Neural crest cell (in vitro differentiated cells): ENCODE measurements around the gene ISL1. TPM values are rescaled to one million over a fixed set of nuclear protein-coding genes. Genes with fewer than 3 reads are reported as not detected.

Source experiments
- DNase-seq: peaks from one replicate; pipeline ENCODE4 v3.0.0; 2021; ENCODE audit warnings: low read depth, mixed read lengths, low spot score
- H3K27ac Mint-ChIP-seq: one replicate; pipeline ENCODE4 v1.8.0; 2021; ENCODE audit warnings: mild to moderate bottlenecking, mixed read lengths; ENCODE audit not compliant: unreplicated experiment
- H3K27me3 Mint-ChIP-seq: 2 replicates; pipeline ENCODE4 v1.8.0; 2021; ENCODE audit warnings: low read depth, mild to moderate bottlenecking, mixed read lengths
- H3K36me3 Mint-ChIP-seq: 2 replicates; pipeline ENCODE4 v1.8.0; 2021; ENCODE audit warnings: low read depth, mild to moderate bottlenecking, mixed read lengths
- H3K4me1 Mint-ChIP-seq: 2 replicates; pipeline ENCODE4 v1.8.0; 2021; ENCODE audit warnings: mixed read lengths
- H3K4me3 Mint-ChIP-seq: one replicate; pipeline ENCODE4 v1.8.0; 2021; ENCODE audit warnings: mild to moderate bottlenecking, mixed read lengths
- H3K9me3 Mint-ChIP-seq: 2 replicates; pipeline ENCODE4 v1.8.0; 2021; ENCODE audit warnings: mixed read lengths
- CTCF ChIP-seq: fragments of 200-600 bp; sonication (generic); conservative IDR thresholded peaks from 2 replicates; pipeline ENCODE4 v1.5.0; 2021; ENCODE audit warnings: antibody characterized with exemption, mild to moderate bottlenecking
- total RNA-seq: library from RNA; stranded (reverse); gene quantifications from 2 replicates; pipeline ENCODE4 v1.2.1, GENCODE V29; 2021

ISL1 gene
- total RNA-seq, 1 donor from 2014 or later, result 9.4 TPM

- Mint-ChIP-seq H3K4me1 (peaks cover 24% of the 10 kb centered on the region), H3K36me3 (no peaks in the 10 kb centered on the region), H3K9me3 (no peaks in the 10 kb centered on the region), H3K4me3 (peak overlapping the region; percentile 18), H3K27me3 (peaks cover 97% of the 10 kb centered on the region), H3K27ac (no peak overlapping the region)
- no peak for TF ChIP-seq CTCF
- no peak for DNase-seq
Observed at GRCh38 chr5:51378061-51378409, 5.2 kb upstream of the ISL1 start.

- H3K4me3 Mint-ChIP-seq, result peak overlapping the region; percentile 18
- no peak overlapping the region for H3K27ac Mint-ChIP-seq
- H3K27me3 Mint-ChIP-seq, result peaks cover 97% of the 10 kb centered on the region
Observed at GRCh38 chr5:51378448-51379330, 4.6 kb upstream of the ISL1 start.

GRCh38 chr5:51379331-51379700 is 3.9 kb upstream of the ISL1 start:
- peaks cover 97% of the 10 kb centered on the region for H3K27me3 Mint-ChIP-seq
- H3K4me3 Mint-ChIP-seq, result peak overlapping the region; percentile 18
- no peak overlapping the region for H3K27ac Mint-ChIP-seq
- no peak for DNase-seq
- no peak for TF ChIP-seq CTCF
- H3K9me3 Mint-ChIP-seq, result no peaks in the 10 kb centered on the region
- no peaks in the 10 kb centered on the region for H3K36me3 Mint-ChIP-seq
- peaks cover 33% of the 10 kb centered on the region for H3K4me1 Mint-ChIP-seq

More at GRCh38 chr5:51378448-51379330, 4.6 kb upstream of the ISL1 start:
- TF ChIP-seq CTCF, result no peak
- Mint-ChIP-seq H3K9me3 (no peaks in the 10 kb centered on the region), H3K4me1 (peaks cover 30% of the 10 kb centered on the region), H3K36me3 (no peaks in the 10 kb centered on the region)
- DNase-seq, result no peak

- no peak for DNase-seq
- H3K4me3 Mint-ChIP-seq, result peak overlapping the region; percentile 36
- peaks cover 33% of the 10 kb centered on the region for H3K4me1 Mint-ChIP-seq
- H3K27me3 Mint-ChIP-seq, result peaks cover 97% of the 10 kb centered on the region
- TF ChIP-seq CTCF, result peak; percentile 79
- no peak overlapping the region for H3K27ac Mint-ChIP-seq
- H3K9me3 Mint-ChIP-seq, result no peaks in the 10 kb centered on the region
- no peaks in the 10 kb centered on the region for H3K36me3 Mint-ChIP-seq
Observed at GRCh38 chr5:51380603-51381207, 2.5 kb upstream of the ISL1 start.

GRCh38 chr5:51381761-51382474 is 1.3 kb upstream of the ISL1 start:
- peaks cover 33% of the 10 kb centered on the region for H3K4me1 Mint-ChIP-seq
- H3K27ac Mint-ChIP-seq, result no peak overlapping the region
- H3K27me3 Mint-ChIP-seq, result peaks cover 100% of the 10 kb centered on the region
- no peaks in the 10 kb centered on the region for H3K9me3 Mint-ChIP-seq
- peak overlapping the region; percentile 89 for H3K4me3 Mint-ChIP-seq
- DNase-seq, result no peak
- no peak for TF ChIP-seq CTCF
- H3K36me3 Mint-ChIP-seq, result peaks cover under 1% of the 10 kb centered on the region
